Measurements from ENCODE around the gene ATP2C1. TPM values are rescaled to one million over a fixed set of nuclear protein-coding genes. Genes with fewer than 3 reads are reported as not detected.

ATP2C1 gene
- total and polyA plus RNA-seq, 2 donors (not counting 3 experiments of a cell fraction or from before 2014, with no cell fraction given): 50.1 to 73.3 TPM

- H4K20me1 ChIP-seq (replicated peaks; ENCODE audit: control insufficient read depth, extremely low read depth, insufficient read depth, low read length): peaks cover 3% of the 10 kb centered on the region
- H3K27ac ChIP-seq (ENCODE audit: insufficient read depth, low read depth, low read length): no peak overlapping the region
- TF ChIP-seq POLR2AphosphoS5 (IDR thresholded peaks at IDR 0.05; ENCODE audit: insufficient read depth, low read depth, low read length): no peak
- TF ChIP-seq POLR2A (IDR thresholded peaks at IDR 0.05; ENCODE audit: low read depth, low read length): no peak
- TF ChIP-seq EZH2 (IDR thresholded peaks at IDR 0.05; ENCODE audit: borderline replicate concordance, low read depth, low read length, severe bottlenecking): no peak
- no peak for TF ChIP-seq JUN (IDR thresholded peaks at IDR 0.05; ENCODE audit: borderline replicate concordance, insufficient read depth, insufficient read length, low read depth)
- H3K9ac ChIP-seq (replicated peaks; ENCODE audit: extremely low read depth, insufficient read depth, low read length): no peak overlapping the region
- no peak overlapping the region for H3K4me2 ChIP-seq (ENCODE audit: insufficient read depth, low read length)
- H3K79me2 ChIP-seq (ENCODE audit: control insufficient read depth, insufficient read depth, low read length): no peaks in the 10 kb centered on the region
- H3K9me3 ChIP-seq (replicated peaks; ENCODE audit: control insufficient read depth, insufficient read depth, low read length): no peaks in the 10 kb centered on the region
- dilution Hi-C loops (cut with MboI; ENCODE audit: extremely low pct_ligation_motif_present, low sequenced_read_pairs) (no loop called here), intact Hi-C loops (cut with micrococcal nuclease) (no loop called here)
- H3K27me3 ChIP-seq (ENCODE audit: control insufficient read depth in 2 of 2, insufficient read depth in 2 of 2, low read length in 2 of 2): no peaks in the 10 kb centered on the region
- BruUV-seq (replicated peaks): no TSS peak
- H3K36me3 ChIP-seq (ENCODE audit: control insufficient read depth in 2 of 2, extremely low read depth in 1 of 2, insufficient read depth in 2 of 2, low read length in 2 of 2): peaks cover 0 to 6% of the 10 kb centered on the region in 2 experiments
- no peaks in the 10 kb centered on the region for H3K4me1 ChIP-seq (ENCODE audit: control insufficient read depth, extremely low read depth, insufficient read depth, low read length)
- H3K4me3 ChIP-seq (replicated peaks in 1 of 3; ENCODE audit: insufficient read depth in 1 of 3, low read depth in 1 of 3, low read length in 3 of 3): no peak overlapping the region
- no peaks in the 10 kb centered on the region for H3K9me1 ChIP-seq (replicated peaks; ENCODE audit: control insufficient read depth, extremely low read depth, insufficient read depth, low read length)
- POLR2A ChIA-PET: no interaction called here
- FAIRE-seq (no peak), DNase-seq (ENCODE audit: low read depth, low spot score) (no peak)
- CTCF ChIA-PET: no interaction called here
- no peak overlapping the region for H2AFZ ChIP-seq (ENCODE audit: low read depth, low read length)
Observed at GRCh38 chr3:130950124-130950523, 56.2 kb downstream of the ATP2C1 start.

- Histone ChIP-seq H3K27ac (ENCODE audit: insufficient read depth, low read depth, low read length) (no peak overlapping the region), H3K27me3 (ENCODE audit: control insufficient read depth in 2 of 2, insufficient read depth in 2 of 2, low read length in 2 of 2) (no peaks in the 10 kb centered on the region), H2AFZ (ENCODE audit: low read depth, low read length) (no peak overlapping the region), H3K4me3 (replicated peaks in 1 of 3; ENCODE audit: insufficient read depth in 1 of 3, low read depth in 1 of 3, low read length in 3 of 3) (no peak overlapping the region), H3K9me1 (replicated peaks; ENCODE audit: control insufficient read depth, extremely low read depth, insufficient read depth, low read length) (no peaks in the 10 kb centered on the region), H3K4me1 (ENCODE audit: control insufficient read depth, extremely low read depth, insufficient read depth, low read length) (no peaks in the 10 kb centered on the region), H3K79me2 (ENCODE audit: control insufficient read depth, insufficient read depth, low read length) (no peaks in the 10 kb centered on the region), H4K20me1 (replicated peaks; ENCODE audit: control insufficient read depth, extremely low read depth, insufficient read depth, low read length) (peaks cover 3% of the 10 kb centered on the region), H3K9me3 (replicated peaks; ENCODE audit: control insufficient read depth, insufficient read depth, low read length) (no peaks in the 10 kb centered on the region), H3K36me3 (ENCODE audit: control insufficient read depth in 2 of 2, extremely low read depth in 1 of 2, insufficient read depth in 2 of 2, low read length in 2 of 2) (peaks cover 0 to 6% of the 10 kb centered on the region in 2 experiments), H3K4me2 (ENCODE audit: insufficient read depth, low read length) (no peak overlapping the region), H3K9ac (replicated peaks; ENCODE audit: extremely low read depth, insufficient read depth, low read length) (no peak overlapping the region)
- DNase-seq (ENCODE audit: low read depth, low spot score): no peak
- dilution Hi-C loops (cut with MboI; ENCODE audit: extremely low pct_ligation_motif_present, low sequenced_read_pairs): no loop called here
- no peak for FAIRE-seq
- TF ChIP-seq EZH2 (IDR thresholded peaks at IDR 0.05; ENCODE audit: borderline replicate concordance, low read depth, low read length, severe bottlenecking): no peak
- no peak for TF ChIP-seq MYC (IDR thresholded peaks at IDR 0.05; ENCODE audit: low read depth, low read length)
- no peak for TF ChIP-seq GATA2 (IDR thresholded peaks at IDR 0.05; ENCODE audit: insufficient read depth, insufficient read length, low read depth, low read length)
- TF ChIP-seq JUN (IDR thresholded peaks at IDR 0.05; ENCODE audit: borderline replicate concordance, insufficient read depth, insufficient read length, low read depth): no peak
- no peak for TF ChIP-seq POLR2A (IDR thresholded peaks at IDR 0.05; ENCODE audit: low read depth, low read length)
- BruUV-seq (replicated peaks): no TSS peak
- CTCF ChIA-PET: interaction anchor here (0.6 to 1.0 kb wide), 2 partner anchors 48 to 61 kb away, joined by 3 read pairs; no protein-coding TSS in a partner anchor
- intact Hi-C loops (cut with micrococcal nuclease): no loop called here
- POLR2A ChIA-PET: no interaction called here
Observed at GRCh38 chr3:130950641-130951040, 56.8 kb downstream of the ATP2C1 start.

Measured in endothelial cell of umbilical vein (primary cell).